Dedifferentiated amniotic fluid mesenchymal stem cell (primary cell): ENCODE measurements around the gene SLC25A29.

Experiments
- DNase-seq: peaks from one replicate; pipeline ENCODE4 v3.0.0-alpha.2; 2016; ENCODE audit errors: extremely low spot score

The SLC25A29 gene

GRCh38 chr14:100281286-100282082, 24.8 kb downstream of the SLC25A29 start:
- DNase-seq = no peak

- no peak for DNase-seq
These were observed 26.7 kb downstream of the SLC25A29 start for GRCh38 chr14:100279563-100279962.

DNA sequence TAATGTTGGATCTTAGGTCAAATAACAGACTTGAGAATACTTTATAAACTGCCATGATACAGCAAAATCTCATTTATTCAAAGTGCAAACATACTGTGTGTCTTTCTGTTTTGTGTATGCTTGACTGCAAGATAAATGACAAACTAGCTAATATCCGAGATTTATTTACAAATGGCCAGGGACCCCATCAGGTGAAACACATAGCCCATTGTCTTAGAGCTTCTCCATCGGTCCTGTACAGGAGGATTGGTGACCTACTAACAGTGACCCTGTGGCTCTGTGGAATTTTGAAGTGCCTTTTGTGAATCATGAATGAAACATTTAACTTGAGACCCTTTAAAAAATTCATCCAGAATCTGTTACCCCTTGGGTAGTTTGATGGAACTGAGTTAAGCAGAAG, 27.1 kb downstream of the SLC25A29 start:
- no peak for DNase-seq

DNA sequence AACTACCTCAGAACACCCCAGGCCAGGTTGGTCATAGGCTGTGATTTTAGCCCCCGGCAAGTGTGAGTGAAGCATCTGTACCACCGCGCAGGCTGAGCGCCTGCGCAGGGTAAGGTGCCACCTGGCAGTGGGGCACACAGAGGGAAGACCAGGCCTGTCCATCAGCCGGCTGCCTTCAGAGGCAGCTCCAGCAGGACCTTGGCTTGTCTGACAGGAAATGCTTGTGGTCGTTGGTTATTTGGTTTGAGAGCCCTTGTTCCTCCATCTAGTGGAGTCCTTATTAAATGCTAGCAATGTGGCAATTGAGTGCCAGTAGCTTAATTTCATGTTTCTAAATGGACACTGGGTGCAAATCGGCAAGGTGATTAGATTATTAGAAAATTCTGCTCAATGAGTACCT, 27.5 kb downstream of the SLC25A29 start:
- peak; percentile 33 for DNase-seq

DNA sequence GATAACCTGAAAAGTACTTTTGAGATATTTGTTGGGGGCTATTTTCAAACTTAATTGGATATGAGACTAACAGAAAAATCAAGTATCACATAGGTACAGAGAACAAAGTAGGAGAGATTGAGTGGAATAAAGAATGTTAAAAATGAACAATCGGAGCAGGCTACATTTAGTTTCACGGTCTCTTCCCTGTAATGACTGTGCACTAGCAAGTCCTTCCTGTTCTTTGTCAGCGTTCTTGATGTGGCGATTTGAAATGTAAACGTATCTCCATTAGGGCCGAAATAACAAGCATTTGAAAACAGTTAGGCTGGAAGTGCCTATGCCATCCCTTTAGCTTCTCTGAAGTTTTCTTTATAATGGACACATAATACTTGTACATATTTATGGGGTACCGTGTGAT, 31.0 kb downstream of the SLC25A29 start:
- no peak for DNase-seq

DNA sequence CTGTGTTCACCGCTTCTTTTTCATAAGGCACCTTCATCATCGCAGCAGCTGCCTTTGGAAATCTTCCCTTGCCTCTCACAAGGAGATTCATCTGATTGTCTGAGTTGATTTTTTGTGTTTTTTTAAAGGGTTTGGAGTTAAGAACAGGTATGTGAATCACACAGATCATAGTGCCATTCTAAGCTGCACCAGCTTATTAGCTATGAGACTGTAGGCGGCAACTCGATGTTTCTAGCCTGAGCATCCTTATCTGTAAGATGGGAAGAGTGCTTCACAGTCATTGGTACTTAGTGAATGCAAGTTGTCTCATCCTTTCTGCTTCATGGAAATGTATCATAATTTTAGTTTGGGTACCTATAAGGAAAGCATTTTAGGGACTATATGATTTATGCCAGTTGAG, 32.0 kb downstream of the SLC25A29 start:
- no peak for DNase-seq

DNA sequence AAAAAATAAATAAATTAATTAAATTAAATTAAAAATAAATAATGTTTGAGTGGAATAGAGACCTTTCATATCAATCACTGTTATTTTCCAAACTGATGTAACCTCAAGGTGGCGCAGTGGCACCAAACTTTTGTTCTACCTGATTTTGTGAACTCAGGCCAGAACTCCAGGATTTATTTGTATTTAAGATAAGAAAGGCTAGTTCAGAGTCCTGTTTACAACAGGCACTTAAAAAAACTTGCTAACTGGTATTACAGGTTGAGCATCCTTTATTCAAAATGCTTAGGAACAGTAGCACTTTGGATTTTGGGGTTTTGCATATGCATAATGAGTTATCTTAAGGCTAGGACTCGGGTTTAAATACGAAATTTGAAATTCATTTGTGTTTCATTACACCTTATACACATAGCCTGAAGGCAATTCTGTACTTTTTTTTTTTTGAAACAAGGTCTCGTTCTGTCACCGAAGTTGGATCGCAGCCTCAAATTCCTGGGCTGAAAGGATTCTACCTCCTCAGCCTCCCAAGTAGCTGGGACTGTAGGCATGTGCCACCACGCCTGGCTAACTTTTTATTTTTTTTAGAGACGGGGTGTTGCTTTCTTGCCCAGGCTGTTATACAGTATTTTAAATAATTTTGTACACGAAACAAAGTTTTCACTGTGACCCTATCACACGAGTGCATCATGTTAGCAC, 34.9 kb downstream of the SLC25A29 start:
- DNase-seq = no peak

DNA sequence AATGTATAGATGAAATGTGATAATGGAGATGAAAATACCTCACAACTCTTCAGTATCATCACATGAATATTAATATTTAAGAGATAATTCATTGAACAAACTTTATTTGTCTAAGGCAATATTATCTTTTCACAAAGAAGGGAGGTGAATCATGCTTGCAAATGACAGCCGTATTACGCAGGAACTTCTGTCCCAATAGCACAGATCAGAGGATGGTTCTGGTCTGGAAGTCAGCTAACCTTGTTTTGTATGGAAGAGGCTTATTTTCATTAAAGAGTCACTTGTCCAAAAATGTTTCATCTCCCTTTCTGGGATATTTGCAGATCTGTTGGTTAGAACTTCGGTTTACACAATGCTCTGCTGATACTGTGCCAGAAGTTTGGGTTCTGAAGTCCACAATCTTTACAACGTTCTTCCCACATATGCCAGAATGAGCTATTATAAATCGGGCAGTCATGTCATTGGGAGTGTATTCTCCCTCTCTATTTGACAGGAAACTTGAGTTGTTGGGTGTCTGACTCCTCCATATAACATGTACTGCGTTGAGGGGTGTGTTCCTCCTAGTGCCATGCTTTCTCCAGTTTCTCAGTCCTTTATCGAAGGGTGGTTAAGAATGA, 37.5 kb downstream of the SLC25A29 start:
- no peak for DNase-seq

- no peak for DNase-seq
These were observed 38.3 kb downstream of the SLC25A29 start for GRCh38 chr14:100267990-100268389.

- no peak for DNase-seq
These were observed 43.1 kb downstream of the SLC25A29 start for GRCh38 chr14:100263141-100263540.

DNA sequence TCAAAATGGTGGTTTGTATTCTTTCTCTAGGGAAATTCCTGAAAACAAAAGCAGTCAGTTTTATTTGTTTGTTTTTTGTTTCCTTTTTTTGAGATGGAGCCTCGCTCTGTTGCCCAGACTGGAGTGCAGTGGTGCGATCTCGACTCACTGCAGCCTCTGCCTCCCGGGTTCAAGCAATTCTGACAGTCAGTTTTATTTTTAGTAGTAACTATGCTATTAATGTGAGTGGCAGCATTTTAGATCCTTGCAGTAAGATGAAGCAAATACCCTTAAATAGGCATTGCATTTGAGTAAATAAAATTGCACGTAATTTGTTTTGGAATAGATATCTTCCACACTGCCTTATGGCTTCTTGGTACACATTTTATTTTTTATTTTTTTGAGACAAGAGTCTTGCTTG, 43.7 kb downstream of the SLC25A29 start:
- DNase-seq = no peak

DNA sequence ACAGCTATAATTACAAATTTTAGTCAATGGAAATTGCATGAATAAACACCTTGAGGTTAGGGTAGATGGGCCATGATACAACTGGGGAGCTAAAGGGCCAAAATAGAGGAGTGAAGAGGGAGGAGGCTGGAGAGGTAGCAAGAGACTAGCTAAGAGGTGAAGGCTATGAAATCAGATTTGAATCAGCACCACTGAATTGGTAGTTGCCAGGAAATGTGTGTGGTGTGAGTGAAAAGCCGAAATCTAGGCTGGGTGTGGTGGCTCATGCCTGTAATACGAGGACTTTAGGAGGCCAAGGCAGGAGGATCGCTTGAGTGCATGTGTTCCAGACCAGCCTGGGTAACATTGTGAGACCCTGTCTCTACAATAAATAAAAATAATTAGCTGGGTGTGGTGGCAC, 44.6 kb downstream of the SLC25A29 start:
- DNase-seq = no peak

DNA sequence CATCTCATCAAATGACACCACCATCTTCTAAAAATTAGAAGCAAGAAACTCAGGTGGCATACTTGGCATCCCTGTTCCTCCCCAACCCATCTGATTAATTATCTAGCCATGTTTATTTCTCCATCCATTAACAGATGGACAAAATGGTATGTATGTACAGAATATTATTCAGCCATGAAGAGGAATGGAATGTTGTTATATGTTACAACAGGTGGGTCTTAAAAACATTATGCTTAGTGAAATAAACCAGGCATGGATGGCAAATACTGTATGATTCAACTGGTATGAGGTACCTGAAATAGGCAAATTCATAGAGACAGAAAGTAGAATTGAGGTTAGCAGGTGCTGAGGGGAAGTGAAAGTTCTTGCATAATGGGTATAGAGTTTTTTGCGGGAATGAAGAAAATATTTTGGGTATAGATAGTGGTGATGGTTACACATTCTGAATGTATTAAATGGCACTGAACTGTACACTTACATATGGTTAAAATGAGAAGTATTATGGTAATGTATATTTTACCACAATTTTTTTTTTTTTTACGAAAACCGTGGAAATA, 49.8 kb downstream of the SLC25A29 start:
- no peak for DNase-seq

GRCh38 chr14:100252684-100253083, 53.6 kb downstream of the SLC25A29 start:
- DNase-seq = no peak

DNA sequence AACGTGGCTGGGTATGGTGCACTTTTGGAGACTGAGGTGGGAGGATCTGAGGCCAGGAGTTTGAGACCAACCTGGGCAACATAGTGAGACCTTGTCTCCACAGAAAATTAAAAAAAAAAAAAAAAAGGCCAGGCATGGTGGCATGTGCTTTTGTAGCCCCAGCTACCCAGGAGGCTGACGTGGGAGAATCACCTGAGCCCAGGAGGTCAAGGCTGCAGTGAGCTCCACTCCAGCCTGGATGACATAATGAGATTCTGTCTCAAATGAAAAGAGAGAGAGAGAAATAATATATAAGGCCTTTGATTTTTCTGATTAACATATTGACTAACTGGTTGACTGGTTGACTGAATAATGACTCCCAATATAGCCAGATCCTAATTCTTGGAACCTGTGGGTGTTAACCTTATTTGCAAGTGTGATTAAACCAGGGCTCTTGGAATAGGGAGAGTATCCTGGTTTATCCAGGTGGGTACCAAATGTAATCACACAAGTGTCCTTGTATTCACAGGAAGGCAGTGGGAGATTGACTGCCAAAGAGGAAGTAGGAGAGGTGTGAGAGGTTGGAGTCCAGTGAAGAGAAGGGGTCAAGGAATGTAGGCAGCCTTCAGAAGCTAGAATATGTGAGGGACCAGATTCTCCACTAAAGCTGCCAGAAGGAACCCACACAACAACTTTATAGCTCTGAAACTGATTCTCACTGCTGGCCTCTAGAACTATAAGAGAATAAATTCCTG, 55.3 kb downstream of the SLC25A29 start:
- no peak for DNase-seq

GRCh38 chr14:100246809-100247428, 59.3 kb downstream of the SLC25A29 start:
- no peak for DNase-seq

DNA sequence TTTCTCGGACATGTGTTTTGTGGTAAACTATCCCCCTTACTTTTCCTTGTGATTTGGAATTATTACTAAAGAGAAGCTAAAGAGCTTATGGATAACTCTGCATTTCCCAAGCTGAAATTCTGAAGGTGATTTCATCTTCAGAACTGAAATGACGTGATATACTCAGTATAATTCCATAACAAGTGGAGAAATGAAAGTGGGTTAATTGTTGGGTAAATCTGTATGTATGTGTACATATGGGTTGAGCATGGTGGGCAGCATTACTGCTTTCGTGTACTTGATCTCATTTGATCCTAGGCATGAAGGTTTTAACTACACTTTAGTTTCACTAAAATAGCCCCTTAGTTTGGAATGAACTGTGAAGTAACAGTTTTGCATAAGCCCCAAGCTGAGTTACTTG, 63.2 kb downstream of the SLC25A29 start:
- DNase-seq = no peak

DNA sequence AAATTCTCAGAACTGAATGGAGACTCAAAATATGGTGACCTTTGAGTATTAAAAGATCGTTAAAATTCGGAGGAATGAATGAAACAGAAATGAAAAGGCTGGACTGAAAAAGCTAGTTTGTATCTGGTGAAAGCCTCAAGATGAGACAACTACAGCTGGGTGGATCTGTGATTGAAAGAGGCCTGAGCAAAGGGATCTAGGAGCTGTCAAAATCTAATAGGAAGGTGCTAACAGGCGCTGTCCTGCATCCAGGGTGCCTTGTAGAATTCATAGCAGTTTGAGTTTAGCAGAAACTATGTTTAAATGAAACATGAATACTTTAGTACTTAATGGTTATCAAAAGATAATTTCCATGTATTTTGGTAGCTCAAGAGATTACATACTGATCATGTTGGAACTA, 65.0 kb downstream of the SLC25A29 start:
- DNase-seq = no peak
